GM12864 (cell line): ENCODE data around the gene CGREF1.
A peak's percentile ranks its signal among the peaks of the same experiment; 100 is the strongest.

Experiments
- DNase-seq: peaks from one replicate; pipeline ENCODE4 v3.0.0-alpha.2; 2011; ENCODE audit warnings: low read depth
- H3K4me3 ChIP-seq: 2 replicates; pipeline ENCODE4 v1.5.1; 2011; ENCODE audit warnings: mild to moderate bottlenecking, low read depth, low read length, control low read depth
- CTCF ChIP-seq: IDR thresholded peaks from 2 replicates; pipeline ENCODE4 v1.5.1; 2011; ENCODE audit warnings: low read depth, mild to moderate bottlenecking, moderate library complexity, low read length, control low read depth, inconsistent platforms; ENCODE audit errors: missing control alignments

The CGREF1 gene

GRCh38 chr2:27058210-27058609 is 60.7 kb downstream of the CGREF1 start:
- TF ChIP-seq CTCF = no peak
- H3K4me3 ChIP-seq = no peak overlapping the region
- DNase-seq = no peak

- TF ChIP-seq CTCF = no peak
- H3K4me3 ChIP-seq = no peak overlapping the region
- no peak for DNase-seq
These were observed 61.7 kb downstream of the CGREF1 start for GRCh38 chr2:27057184-27057583.

GRCh38 chr2:27054721-27055120 is 64.2 kb downstream of the CGREF1 start:
- no peak for TF ChIP-seq CTCF

GRCh38 chr2:27053776-27054175 is 65.2 kb downstream of the CGREF1 start:
- no peak overlapping the region for H3K4me3 ChIP-seq
- no peak for TF ChIP-seq CTCF
- no peak for DNase-seq

More at GRCh38 chr2:27054721-27055120, 64.2 kb downstream of the CGREF1 start:
- H3K4me3 ChIP-seq = no peak overlapping the region
- no peak for DNase-seq

GRCh38 chr2:27053321-27053720 is 65.6 kb downstream of the CGREF1 start:
- DNase-seq = no peak
- TF ChIP-seq CTCF = no peak
- no peak overlapping the region for H3K4me3 ChIP-seq

GRCh38 chr2:27051902-27052645 is 66.9 kb downstream of the CGREF1 start:
- DNase-seq = no peak
- no peak for TF ChIP-seq CTCF
- peak overlapping the region; percentile 70 for H3K4me3 ChIP-seq
